Activated CD4-positive, alpha-beta T cell treated with anti-CD3 and anti-CD28 coated beads, Interleukin-2, amount 10 ng/mL, durations not matched to agents 7 days and 5 days (primary cell): Measurements from ENCODE around the gene ARL6IP4. TPM values are rescaled to one million over a fixed set of nuclear protein-coding genes. Genes with fewer than 3 reads are reported as not detected.
A peak's percentile ranks its signal among the peaks of the same experiment; 100 is the strongest.

Source experiments
- CTCF ChIA-PET: fragments of 350-600 bp; sonication (Branson Sonifier 250); formaldehyde crosslinking; loops from one replicate; lab custom pipeline; 2021; ENCODE audit warnings: antibody characterized with exemption; lab: Charles Lee
- POLR2A ChIA-PET: fragments of 350-600 bp; sonication (Branson Sonifier 250); formaldehyde crosslinking; loops from one replicate; lab custom pipeline; 2021; ENCODE audit warnings: antibody characterized with exemption; lab: Charles Lee
- DNase-seq: peaks from one replicate; pipeline ENCODE4 v3.0.0-alpha.2; 2020
- H3K27ac Mint-ChIP-seq: one replicate; pipeline ENCODE4 v1.8.0; 2021; ENCODE audit warnings: mild to moderate bottlenecking, moderate library complexity, mixed read lengths
- H3K27me3 Mint-ChIP-seq: one replicate; pipeline ENCODE4 v1.8.0; 2021; ENCODE audit warnings: mixed read lengths
- H3K36me3 Mint-ChIP-seq: one replicate; pipeline ENCODE4 v1.8.0; 2021; ENCODE audit warnings: low read depth, mixed read lengths
- H3K4me1 Mint-ChIP-seq: one replicate; pipeline ENCODE4 v1.8.0; 2021; ENCODE audit warnings: mixed read lengths
- H3K4me3 Mint-ChIP-seq: one replicate; pipeline ENCODE4 v1.8.0; 2021; ENCODE audit warnings: mild to moderate bottlenecking, moderate library complexity, mixed read lengths
- H3K9me3 Mint-ChIP-seq: one replicate; pipeline ENCODE4 v1.8.0; 2021; ENCODE audit warnings: mixed read lengths
- total RNA-seq, 2 experiments: library from RNA; stranded (reverse); gene quantifications; one replicate each; pipeline ENCODE4 v1.2.3, GENCODE V29; 2021

The ARL6IP4 gene
- total RNA-seq, 2 experiments from 2014 or later: 160 to 180 TPM

DNA sequence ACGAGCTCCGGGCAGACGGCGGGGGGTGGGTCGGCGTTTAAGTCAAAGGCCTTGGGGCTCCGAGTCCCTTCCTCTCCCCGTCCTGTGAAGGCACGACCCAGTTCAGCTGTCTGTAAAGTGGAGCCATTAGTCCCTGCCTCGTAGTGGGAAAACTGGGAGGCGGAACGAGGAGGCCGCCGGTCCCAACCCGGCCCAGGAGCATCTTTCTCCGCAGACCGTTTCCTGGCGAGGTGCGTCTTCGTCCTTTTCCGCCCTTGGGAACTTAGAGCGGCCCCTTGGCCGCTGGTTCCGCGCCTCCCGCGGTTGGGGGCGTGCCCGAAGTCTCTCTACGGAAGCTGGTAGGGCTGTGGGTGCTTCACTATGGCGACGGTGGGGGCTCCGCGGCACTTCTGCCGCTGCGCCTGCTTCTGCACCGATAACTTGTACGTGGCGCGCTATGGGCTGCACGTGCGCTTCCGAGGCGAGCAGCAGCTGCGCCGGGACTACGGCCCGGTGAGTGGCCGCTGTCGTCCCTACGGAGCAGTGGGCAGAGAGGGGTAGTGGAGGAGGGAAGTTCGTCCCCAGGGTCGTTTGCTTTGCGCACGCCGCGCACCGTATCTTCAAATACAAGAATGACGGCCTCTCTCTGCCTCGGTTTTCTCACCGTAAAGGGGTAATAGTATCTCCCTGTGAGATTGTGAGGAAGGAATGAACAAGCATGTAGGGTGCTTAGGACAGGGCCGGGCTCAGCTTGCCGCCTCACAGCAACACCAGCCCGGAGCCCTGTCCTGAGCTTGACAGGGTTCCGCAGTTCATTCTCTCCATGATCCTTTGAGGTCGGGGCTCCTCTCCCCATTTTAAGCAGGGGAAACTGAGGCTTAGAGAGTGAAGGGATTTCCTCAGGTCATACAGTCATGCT lies 5.3 kb upstream of the ARL6IP4 start, which contains the start of gene OGFOD2:
TSS of gene OGFOD2 (plus strand) at position 353 of the 898 bp plus-strand sequence. CDS start at position 361, 8 bp downstream.
- DNase-seq: peak; percentile 95
- CTCF ChIA-PET: interaction anchor here (1.0 to 2.0 kb wide), 6 partner anchors 11 to 263 kb away, joined by 3 to 7 read pairs (median 4); no protein-coding TSS in a partner anchor
- no peaks in the 10 kb centered on the region for H3K27me3 Mint-ChIP-seq

DNA sequence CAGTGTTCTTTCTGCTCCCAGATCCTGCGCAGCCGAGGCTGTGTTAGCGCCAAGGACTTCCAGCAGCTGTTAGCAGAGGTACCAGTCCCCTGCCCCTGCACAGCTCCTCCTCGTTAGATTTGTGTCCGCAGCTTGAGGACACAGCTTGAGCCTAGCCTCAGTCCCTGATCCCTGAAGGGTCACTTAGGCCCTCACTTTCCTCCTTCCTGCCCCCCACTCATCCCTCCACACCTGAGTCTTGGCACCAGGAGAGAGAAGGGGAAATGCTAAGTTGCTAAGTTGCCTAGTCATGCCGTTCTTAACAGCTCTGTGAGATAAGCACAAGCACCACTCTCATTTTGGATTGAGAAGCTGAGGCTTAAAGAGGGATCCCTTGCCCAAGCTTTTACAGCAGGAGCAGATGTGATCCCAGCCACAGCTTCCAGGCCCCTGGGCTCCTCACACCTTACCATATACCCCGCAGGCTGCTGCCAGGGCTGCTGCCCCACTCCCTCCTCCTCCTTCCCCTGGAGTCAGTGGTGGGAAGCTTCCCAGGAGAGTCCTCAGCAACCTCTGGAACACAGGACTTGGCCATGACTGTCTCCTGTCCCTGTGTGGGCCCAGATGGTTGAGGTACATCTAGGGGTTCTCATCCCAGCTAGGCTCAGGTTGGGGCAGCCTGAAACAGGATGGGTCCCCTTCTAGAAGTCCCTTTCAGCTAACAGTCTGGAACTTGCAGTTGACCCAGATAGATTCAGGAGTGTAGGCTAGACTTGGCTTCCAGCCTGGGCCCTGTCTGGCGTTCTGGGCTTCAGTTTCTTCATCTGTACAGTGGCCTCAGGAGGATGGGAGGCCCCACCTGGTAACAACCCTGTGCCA lies 4.5 kb upstream of the ARL6IP4 start:
- H3K36me3 Mint-ChIP-seq: peaks cover 2% of the 10 kb centered on the region
- H3K4me3 Mint-ChIP-seq: peak overlapping the region; percentile 98
- POLR2A ChIA-PET: interaction anchor here (1.8 kb wide), 1 partner anchor 257 kb away, joined by 8 read pairs; the partner anchor contains the start of genes MPHOSPH9 and MTRFR
- CTCF ChIA-PET: interaction anchor here (1.2 to 2.0 kb wide), 3 partner anchors 47 to 262 kb away, joined by 3 to 7 read pairs (median 3); no protein-coding TSS in a partner anchor
- H3K27ac Mint-ChIP-seq: peak overlapping the region; percentile 100
- H3K4me1 Mint-ChIP-seq: peaks cover 38% of the 10 kb centered on the region
- H3K27me3 Mint-ChIP-seq: no peaks in the 10 kb centered on the region
- no peak for DNase-seq
- no peaks in the 10 kb centered on the region for H3K9me3 Mint-ChIP-seq

More for the DNA sequence above, 5.3 kb upstream of the ARL6IP4 start, which contains the start of gene OGFOD2:
- Mint-ChIP-seq H3K9me3 (no peaks in the 10 kb centered on the region), H3K36me3 (peaks cover 2% of the 10 kb centered on the region), H3K27ac (peak within 1 kb of the TSS; percentile 100), H3K4me3 (peak within 1 kb of the TSS; percentile 98), H3K4me1 (peaks cover 38% of the 10 kb centered on the region)
- POLR2A ChIA-PET: interaction anchor here (1.1 to 1.8 kb wide), 2 partner anchors 257 to 258 kb away, joined by 5 to 8 read pairs; partner anchors contain the start of genes MPHOSPH9 and MTRFR

DNA sequence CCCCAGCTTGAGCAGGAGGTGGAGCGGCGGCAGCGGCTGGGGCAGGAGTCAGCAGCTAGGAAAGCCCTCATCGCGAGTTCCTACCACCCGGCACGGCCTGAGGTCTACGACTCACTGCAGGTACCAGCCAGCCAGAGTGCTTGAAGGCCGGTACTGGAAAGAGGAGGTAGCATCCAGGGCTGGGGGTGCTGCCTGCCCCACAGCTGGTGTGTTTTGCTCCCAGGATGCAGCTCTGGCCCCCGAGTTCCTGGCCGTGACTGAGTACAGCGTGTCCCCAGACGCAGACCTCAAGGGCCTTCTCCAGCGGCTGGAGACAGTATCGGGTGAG lies 3.9 kb upstream of the ARL6IP4 start:
- CTCF ChIA-PET: interaction anchor here (1.2 to 1.5 kb wide), 2 partner anchors 46 to 74 kb away, joined by 3 read pairs; no protein-coding TSS in a partner anchor
- H3K27ac Mint-ChIP-seq: no peak overlapping the region
- POLR2A ChIA-PET: interaction anchor here (1.8 kb wide), 1 partner anchor 256 kb away, joined by 8 read pairs; the partner anchor contains the start of genes MPHOSPH9 and MTRFR
- H3K27me3 Mint-ChIP-seq: no peaks in the 10 kb centered on the region
- H3K4me3 Mint-ChIP-seq: peak overlapping the region; percentile 98
- no peak for DNase-seq
- H3K4me1 Mint-ChIP-seq: peaks cover 41% of the 10 kb centered on the region
- no peaks in the 10 kb centered on the region for H3K9me3 Mint-ChIP-seq
- H3K36me3 Mint-ChIP-seq: peaks cover 4% of the 10 kb centered on the region

DNA sequence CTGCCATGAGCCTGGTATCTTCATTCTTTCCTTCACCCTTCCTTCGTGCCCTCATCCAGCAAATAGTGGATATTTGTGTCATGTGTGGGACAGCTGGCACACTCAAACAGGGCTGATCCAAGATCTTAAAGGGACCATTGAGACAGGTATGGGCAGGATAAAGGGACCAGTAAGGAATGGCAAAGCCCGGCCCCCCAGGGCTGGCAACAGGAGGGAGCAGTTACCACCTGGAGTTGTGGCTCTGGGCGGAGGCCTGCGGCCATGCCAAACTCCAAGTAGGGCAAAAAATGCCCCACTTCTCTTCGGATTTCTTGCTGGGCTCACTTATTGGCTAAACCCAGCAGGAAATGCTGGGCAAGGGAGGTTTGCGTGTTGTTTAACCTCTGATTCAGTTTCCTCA lies 3.3 kb upstream of the ARL6IP4 start:
- Mint-ChIP-seq H3K4me3 (peak overlapping the region; percentile 36), H3K27me3 (no peaks in the 10 kb centered on the region), H3K27ac (peak overlapping the region; percentile 31), H3K36me3 (peaks cover 9% of the 10 kb centered on the region), H3K4me1 (peaks cover 46% of the 10 kb centered on the region), H3K9me3 (no peaks in the 10 kb centered on the region)
- POLR2A ChIA-PET: no interaction called here
- DNase-seq: no peak
- CTCF ChIA-PET: interaction anchor here (1.2 to 1.5 kb wide), 2 partner anchors 45 to 73 kb away, joined by 3 read pairs; no protein-coding TSS in a partner anchor

DNA sequence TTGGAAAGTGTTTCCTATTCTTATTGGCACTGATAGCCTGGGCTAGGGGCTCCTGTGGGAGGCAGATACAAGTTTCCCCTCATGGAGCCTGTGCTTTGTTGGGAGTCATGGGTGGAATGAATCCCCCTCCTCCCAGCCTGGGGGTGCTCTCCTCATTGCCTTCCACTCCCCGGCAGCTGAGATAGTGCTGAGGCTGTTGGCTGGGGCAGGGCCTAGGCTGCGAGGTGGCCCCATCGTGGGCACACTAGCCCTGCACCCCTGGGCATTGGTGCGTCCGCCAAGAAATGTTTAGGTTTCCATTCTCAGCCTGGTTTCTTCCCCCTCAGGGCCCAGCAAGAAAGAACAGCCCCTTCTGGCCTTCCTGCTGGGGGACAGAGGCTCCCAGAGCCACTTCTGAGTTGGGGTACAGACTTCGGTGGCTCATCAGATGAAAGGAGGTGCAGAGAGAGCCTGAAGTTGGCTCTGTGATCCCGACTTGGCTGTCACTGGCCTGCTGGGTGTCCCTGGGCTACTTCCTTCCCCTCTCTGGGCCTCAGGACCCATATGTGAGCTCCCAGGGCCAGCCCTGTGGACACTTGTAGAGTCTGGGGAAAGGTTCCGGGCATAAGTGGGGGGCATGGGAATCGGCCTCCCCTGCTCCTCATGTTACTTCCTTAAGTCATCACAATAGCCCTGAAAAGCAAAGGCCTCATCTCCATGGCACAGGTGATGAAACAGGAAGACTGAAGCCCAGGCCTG lies 2.7 kb upstream of the ARL6IP4 start:
- no peak overlapping the region for H3K27ac Mint-ChIP-seq
- H3K27me3 Mint-ChIP-seq: no peaks in the 10 kb centered on the region
- CTCF ChIA-PET: no interaction called here
- POLR2A ChIA-PET: no interaction called here
- DNase-seq: no peak
- H3K4me1 Mint-ChIP-seq: peaks cover 51% of the 10 kb centered on the region
- peak overlapping the region; percentile 5 for H3K4me3 Mint-ChIP-seq
- H3K36me3 Mint-ChIP-seq: peaks cover 16% of the 10 kb centered on the region
- no peaks in the 10 kb centered on the region for H3K9me3 Mint-ChIP-seq

DNA sequence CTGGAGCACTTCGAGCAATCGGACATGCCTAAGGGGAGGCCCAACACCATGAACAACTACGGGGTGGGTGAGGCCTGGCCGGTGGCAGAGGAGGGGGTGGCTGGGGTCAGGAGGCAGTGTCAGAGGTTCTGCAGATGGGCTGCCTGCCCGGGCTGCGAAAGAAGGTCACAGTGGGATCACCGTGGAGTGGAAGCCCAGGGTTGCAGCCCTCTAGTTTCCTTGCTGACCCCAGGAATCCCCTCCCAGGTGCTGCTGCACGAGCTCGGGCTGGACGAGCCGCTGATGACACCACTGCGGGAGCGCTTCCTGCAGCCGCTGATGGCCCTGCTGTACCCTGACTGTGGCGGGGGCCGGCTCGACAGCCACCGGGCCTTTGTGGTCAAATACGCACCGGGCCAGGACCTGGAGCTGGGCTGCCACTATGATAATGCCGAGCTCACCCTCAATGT lies 1.9 kb upstream of the ARL6IP4 start:
- peaks cover 22% of the 10 kb centered on the region for H3K36me3 Mint-ChIP-seq
- no peak overlapping the region for H3K4me3 Mint-ChIP-seq
- ChIA-PET POLR2A (no interaction called here), CTCF (interaction anchor here (1.8 kb wide), 1 partner anchor 12 kb away, joined by 8 read pairs; the partner anchor contains the start of gene ABCB9)
- peaks cover 55% of the 10 kb centered on the region for H3K4me1 Mint-ChIP-seq
- H3K27me3 Mint-ChIP-seq: no peaks in the 10 kb centered on the region
- no peaks in the 10 kb centered on the region for H3K9me3 Mint-ChIP-seq
- DNase-seq: no peak
- H3K27ac Mint-ChIP-seq: no peak overlapping the region

DNA sequence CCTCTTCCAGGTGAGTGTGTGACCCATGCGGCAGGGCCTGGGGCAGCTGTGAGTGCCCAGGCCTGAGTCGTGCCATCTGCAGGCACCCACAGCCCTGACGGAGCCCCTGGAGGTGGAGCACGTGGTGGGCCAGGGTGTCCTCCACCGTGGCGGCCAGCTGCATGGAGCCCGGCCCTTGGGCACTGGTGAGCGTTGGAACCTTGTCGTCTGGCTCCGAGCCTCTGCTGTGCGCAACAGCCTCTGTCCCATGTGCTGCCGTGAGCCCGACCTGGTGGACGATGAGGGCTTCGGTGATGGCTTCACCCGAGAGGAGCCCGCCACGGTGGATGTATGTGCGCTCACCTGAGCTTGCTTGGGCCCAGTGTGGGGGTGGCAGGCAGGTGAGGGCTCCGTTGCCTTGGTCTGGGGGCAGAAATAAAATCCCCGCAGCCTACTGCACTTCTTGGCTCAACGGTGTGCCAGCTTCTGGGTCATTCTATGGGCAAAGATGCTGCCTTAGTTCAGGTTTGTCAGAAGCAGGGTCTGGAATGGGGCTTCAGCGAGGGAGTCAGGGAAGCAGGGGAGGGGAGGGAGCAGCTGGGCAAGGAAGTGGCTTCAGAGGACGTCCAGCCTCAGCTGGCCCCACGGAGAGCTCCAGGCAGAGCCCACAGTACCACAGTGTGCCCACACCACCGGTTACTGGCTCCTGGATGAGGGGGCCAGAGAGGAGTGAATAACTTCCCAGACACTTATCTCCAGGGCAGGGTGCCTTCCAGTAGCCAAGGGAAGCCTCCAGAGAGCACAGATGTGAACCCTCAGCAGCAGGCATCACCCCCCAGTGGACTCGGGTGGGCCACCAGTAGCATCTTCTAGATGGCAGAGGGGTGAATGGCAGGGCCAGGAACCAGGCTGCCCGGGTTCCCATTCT lies 1.2 kb upstream of the ARL6IP4 start:
- H3K27ac Mint-ChIP-seq: peak overlapping the region; percentile 89
- POLR2A ChIA-PET: no interaction called here
- peaks cover 55% of the 10 kb centered on the region for H3K4me1 Mint-ChIP-seq

DNA sequence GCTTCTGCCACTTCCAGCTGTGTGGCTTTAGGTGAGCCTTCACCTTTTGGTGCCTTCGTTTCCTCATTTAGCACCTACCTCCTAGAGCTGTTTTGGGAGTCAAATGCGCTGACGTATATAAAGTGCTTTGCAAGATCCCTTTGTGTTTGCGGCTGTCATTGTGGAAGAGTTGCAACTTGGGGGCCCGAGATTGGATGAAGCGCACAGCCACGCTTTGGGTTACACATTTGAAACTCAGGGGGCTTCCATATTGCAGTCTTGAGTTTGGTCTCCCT lies 636 bp upstream of the ARL6IP4 start:
- no peak for DNase-seq
- Mint-ChIP-seq H3K9me3 (no peaks in the 10 kb centered on the region), H3K4me1 (peaks cover 59% of the 10 kb centered on the region), H3K27ac (peak overlapping the region; percentile 89), H3K4me3 (peak overlapping the region; percentile 87), H3K27me3 (no peaks in the 10 kb centered on the region), H3K36me3 (peaks cover 24% of the 10 kb centered on the region)
- CTCF ChIA-PET: interaction anchor here (0.9 to 1.8 kb wide), 3 partner anchors 9 to 13 kb away, joined by 3 to 8 read pairs (median 4); partner anchors contain the start of gene ABCB9
- POLR2A ChIA-PET: interaction anchor here (0.8 kb wide), 1 partner anchor 10 kb away, joined by 4 read pairs; no protein-coding TSS in a partner anchor

More for the DNA sequence above, 1.2 kb upstream of the ARL6IP4 start:
- no peaks in the 10 kb centered on the region for H3K27me3 Mint-ChIP-seq
- H3K36me3 Mint-ChIP-seq: peaks cover 22% of the 10 kb centered on the region
- peak overlapping the region; percentile 87 for H3K4me3 Mint-ChIP-seq
- CTCF ChIA-PET: interaction anchor here (0.9 to 1.8 kb wide), 3 partner anchors 8 to 12 kb away, joined by 3 to 8 read pairs (median 4); partner anchors contain the start of gene ABCB9
- no peak for DNase-seq
- no peaks in the 10 kb centered on the region for H3K9me3 Mint-ChIP-seq

DNA sequence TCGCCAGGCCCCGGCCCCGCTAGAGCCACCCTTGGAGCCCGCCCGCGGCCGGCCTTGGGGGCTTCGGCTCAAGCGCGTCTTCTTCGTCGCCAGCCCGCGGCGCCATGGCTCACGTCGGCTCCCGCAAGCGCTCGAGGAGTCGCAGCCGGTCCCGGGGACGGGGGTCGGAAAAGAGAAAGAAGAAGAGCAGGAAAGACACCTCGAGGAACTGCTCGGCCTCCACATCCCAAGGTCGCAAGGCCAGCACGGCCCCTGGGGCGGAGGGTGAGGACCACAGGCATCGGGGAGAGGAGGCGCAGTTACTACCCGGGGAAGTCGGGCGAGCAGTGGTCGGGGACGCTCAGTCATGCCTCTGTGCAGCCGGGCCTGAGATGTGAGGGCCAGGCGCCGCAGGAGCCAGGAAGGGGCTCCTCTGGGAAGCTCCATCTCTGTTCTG lies 573 bp downstream of the ARL6IP4 start:
- Mint-ChIP-seq H3K4me1 (peaks cover 56% of the 10 kb centered on the region), H3K27me3 (no peaks in the 10 kb centered on the region), H3K9me3 (no peaks in the 10 kb centered on the region), H3K36me3 (peaks cover 24% of the 10 kb centered on the region), H3K4me3 (peak overlapping the region; percentile 87), H3K27ac (peak overlapping the region; percentile 84)
- DNase-seq: no peak
- POLR2A ChIA-PET: interaction anchor here (1.0 kb wide), 1 partner anchor 257 kb away, joined by 3 read pairs; no protein-coding TSS in a partner anchor
- CTCF ChIA-PET: interaction anchor here (0.6 to 1.6 kb wide), 2 partner anchors 10 to 1512 kb away, joined by 3 to 6 read pairs; no protein-coding TSS in a partner anchor

DNA sequence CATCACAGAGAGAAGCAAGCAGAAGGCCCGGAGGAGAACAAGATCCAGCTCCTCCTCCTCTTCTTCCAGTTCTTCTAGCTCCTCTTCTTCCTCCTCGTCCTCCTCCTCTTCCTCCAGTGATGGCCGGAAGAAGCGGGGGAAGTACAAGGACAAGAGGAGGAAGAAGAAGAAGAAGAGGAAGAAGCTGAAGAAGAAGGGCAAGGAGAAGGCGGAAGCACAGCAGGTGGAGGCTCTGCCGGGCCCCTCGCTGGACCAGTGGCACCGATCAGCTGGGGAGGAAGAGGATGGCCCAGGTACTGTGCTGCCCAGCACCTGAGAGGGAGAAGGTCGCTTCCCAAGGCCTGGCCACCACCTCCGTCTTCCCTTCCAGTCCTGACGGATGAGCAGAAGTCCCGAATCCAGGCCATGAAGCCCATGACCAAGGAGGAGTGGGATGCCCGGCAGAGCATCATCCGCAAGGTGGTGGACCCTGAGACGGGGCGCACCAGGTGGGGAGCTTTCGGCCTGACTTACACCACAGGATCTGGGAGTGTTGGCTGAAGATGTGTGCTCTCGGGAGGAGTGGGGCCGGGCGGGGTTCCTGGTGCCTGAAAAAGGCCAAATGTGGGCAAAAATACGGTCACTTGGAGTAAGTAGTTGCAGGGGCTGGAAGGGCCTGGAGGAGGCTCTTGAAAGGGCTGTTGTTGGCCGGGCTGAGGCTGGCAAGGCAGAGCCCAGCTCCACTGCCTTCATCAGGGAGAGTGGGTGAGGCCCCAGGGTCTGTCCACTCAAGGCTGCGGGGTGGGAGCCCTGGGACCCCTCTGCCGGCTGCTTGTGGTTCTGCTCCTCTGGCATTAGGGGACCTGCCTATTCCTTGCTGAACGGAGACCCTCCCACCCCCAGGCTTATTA lies 1.4 kb downstream of the ARL6IP4 start:
- DNase-seq: no peak
- Mint-ChIP-seq H3K36me3 (peaks cover 27% of the 10 kb centered on the region), H3K9me3 (no peaks in the 10 kb centered on the region), H3K27me3 (no peaks in the 10 kb centered on the region), H3K27ac (peak overlapping the region; percentile 84), H3K4me3 (peak overlapping the region; percentile 87), H3K4me1 (peaks cover 50% of the 10 kb centered on the region)
- POLR2A ChIA-PET: interaction anchor here (1.0 kb wide), 1 partner anchor 256 kb away, joined by 3 read pairs; no protein-coding TSS in a partner anchor
- CTCF ChIA-PET: interaction anchor here (0.6 to 1.6 kb wide), 5 partner anchors 9 to 1513 kb away, joined by 3 to 6 read pairs (median 3); no protein-coding TSS in a partner anchor
